Thyroid gland (tissue), 4 donors: ENCODE measurements around the gene TRIM27. TPM values are rescaled to one million over a fixed set of nuclear protein-coding genes. Genes with fewer than 3 reads are reported as not detected.

ENCODE experiments used
- DNase-seq, 2 donors: peaks; one replicate each; pipeline ENCODE4 v3.0.0-alpha.2; 2019
- H3K27ac ChIP-seq, 3 donors: fragments of 200-600 bp; sonication (generic); 1 replicate in 2 of 3; 2 replicates in 1 of 3; pipeline ENCODE4 v1.5.1; 2016 to 2019; ENCODE audit warnings: mild to moderate bottlenecking in 1 of 3, moderate library complexity in 1 of 3
- H3K27me3 ChIP-seq: fragments of 200-600 bp; sonication (generic); one replicate; pipeline ENCODE4 v1.5.1; 2019
- H3K36me3 ChIP-seq, 2 donors: fragments of 200-600 bp; sonication (generic); one replicate each; pipeline ENCODE4 v1.5.1; 2016 to 2019
- H3K4me1 ChIP-seq, 2 donors: fragments of 200-600 bp; sonication (generic); one replicate each; pipeline ENCODE4 v1.5.1; 2017 to 2019
- H3K4me3 ChIP-seq, 3 donors: fragments of 200-600 bp; sonication (generic); replicated peaks in 1 of 3; 1 replicate in 2 of 3; 2 replicates in 1 of 3; pipeline ENCODE4 v1.5.1; 2016; ENCODE audit warnings: mild to moderate bottlenecking in 1 of 3
- H3K9me3 ChIP-seq: fragments of 200-600 bp; sonication (generic); one replicate; pipeline ENCODE4 v1.5.1; 2017
- POLR2A ChIP-seq, 2 donors: fragments of 450-650 bp; IDR thresholded peaks; one replicate each; pipeline ENCODE4 v1.6.1; 2017; ENCODE audit warnings: antibody characterized with exemption in 2 of 2, mild to moderate bottlenecking in 2 of 2, moderate library complexity in 1 of 2
- WGBS, 2 donors: methylation state at CpG; one replicate each; pipeline ENCODE4 v1.1.5; 2017; 5-methylcytosine and 5-hydroxymethylcytosine counted together
- intact Hi-C: fragments of 100-400 bp; cut with DNase I; formaldehyde crosslinking; loops from one replicate; pipeline ENCODE4 v1.15.1; 2023
- total RNA-seq, 4 donors: library from RNA; depleted of rRNA; stranded (reverse); fragments of >200 nt; gene quantifications; one replicate each; pipeline ENCODE4 v1.2.3, GENCODE V29; 2016
- TF ChIP-seq, protein P1 (sequence below), 6 experiments: fragments of 200-600 bp in 3 of 6; fragments of 450-650 bp in 3 of 6; sonication (generic) in 3 of 6; IDR thresholded peaks; one replicate each; pipeline ENCODE4 v1.5.1; 2016 to 2019; ENCODE audit warnings: antibody characterized with exemption in 6 of 6, mild to moderate bottlenecking in 2 of 6, inconsistent platforms in 1 of 6, moderate library complexity in 1 of 6

TRIM27 gene
- total RNA-seq, 4 donors from 2014 or later, result 57.1 to 73.2 (median 66.7) TPM

DNA sequence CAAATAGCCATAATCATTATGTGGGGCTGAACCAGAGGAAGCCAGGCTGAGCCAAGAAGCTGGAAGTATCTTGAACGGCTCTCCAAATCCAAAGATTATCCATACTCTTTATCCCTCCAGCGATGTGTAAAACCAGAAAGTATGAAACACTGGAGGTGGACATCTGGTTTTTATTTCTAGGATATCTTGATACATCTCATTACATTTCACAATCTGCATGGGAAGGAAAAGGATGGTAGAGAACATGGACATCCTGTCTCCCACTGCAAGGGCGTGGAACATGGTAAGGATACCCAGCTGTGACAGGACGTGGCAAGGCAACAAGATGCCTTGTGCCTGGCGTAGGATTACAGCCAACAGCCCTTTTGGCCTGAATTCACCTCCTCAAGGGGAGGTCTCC, 20.1 kb downstream of the TRIM27 start:
- no peaks in the 10 kb centered on the region for H3K9me3 ChIP-seq
- H3K4me3 ChIP-seq, result no peak overlapping the region
- peaks cover 52 to 73% of the 10 kb centered on the region in 2 donors for H3K36me3 ChIP-seq
- 95 to 98% methylated on average over 5 of the region's 5 CpGs for WGBS, 2 donors
- H3K27ac ChIP-seq, result no peak overlapping the region
- no peaks in the 10 kb centered on the region for H3K4me1 ChIP-seq
- no peak for TF ChIP-seq POLR2A (IDR thresholded peaks at IDR 0.05)
- TF ChIP-seq, protein P1, sequence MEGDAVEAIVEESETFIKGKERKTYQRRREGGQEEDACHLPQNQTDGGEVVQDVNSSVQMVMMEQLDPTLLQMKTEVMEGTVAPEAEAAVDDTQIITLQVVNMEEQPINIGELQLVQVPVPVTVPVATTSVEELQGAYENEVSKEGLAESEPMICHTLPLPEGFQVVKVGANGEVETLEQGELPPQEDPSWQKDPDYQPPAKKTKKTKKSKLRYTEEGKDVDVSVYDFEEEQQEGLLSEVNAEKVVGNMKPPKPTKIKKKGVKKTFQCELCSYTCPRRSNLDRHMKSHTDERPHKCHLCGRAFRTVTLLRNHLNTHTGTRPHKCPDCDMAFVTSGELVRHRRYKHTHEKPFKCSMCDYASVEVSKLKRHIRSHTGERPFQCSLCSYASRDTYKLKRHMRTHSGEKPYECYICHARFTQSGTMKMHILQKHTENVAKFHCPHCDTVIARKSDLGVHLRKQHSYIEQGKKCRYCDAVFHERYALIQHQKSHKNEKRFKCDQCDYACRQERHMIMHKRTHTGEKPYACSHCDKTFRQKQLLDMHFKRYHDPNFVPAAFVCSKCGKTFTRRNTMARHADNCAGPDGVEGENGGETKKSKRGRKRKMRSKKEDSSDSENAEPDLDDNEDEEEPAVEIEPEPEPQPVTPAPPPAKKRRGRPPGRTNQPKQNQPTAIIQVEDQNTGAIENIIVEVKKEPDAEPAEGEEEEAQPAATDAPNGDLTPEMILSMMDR (IDR thresholded peaks at IDR 0.05), result no peak
- H3K27me3 ChIP-seq, result no peaks in the 10 kb centered on the region
- DNase-seq, result no peak
- intact Hi-C loops, result no loop called here

GRCh38 chr6:28901831-28902230, 22.0 kb downstream of the TRIM27 start:
- Histone ChIP-seq H3K4me1 (no peaks in the 10 kb centered on the region), H3K9me3 (no peaks in the 10 kb centered on the region), H3K27me3 (no peaks in the 10 kb centered on the region), H3K4me3 (no peak overlapping the region), H3K36me3 (peaks cover 39 to 54% of the 10 kb centered on the region in 2 donors), H3K27ac (no peak overlapping the region)
- intact Hi-C loops, result no loop called here
- DNase-seq, result no peak
- TF ChIP-seq, protein P1 (IDR thresholded peaks at IDR 0.05), result no peak
- no peak for TF ChIP-seq POLR2A (IDR thresholded peaks at IDR 0.05)

GRCh38 chr6:28900577-28901256, 23.1 kb downstream of the TRIM27 start:
- no peaks in the 10 kb centered on the region for H3K9me3 ChIP-seq
- H3K36me3 ChIP-seq, result peaks cover 37 to 46% of the 10 kb centered on the region in 2 donors
- intact Hi-C loops, result no loop called here
- no peak overlapping the region for H3K4me3 ChIP-seq
- H3K27ac ChIP-seq, result no peak overlapping the region
- no peak for DNase-seq
- no peaks in the 10 kb centered on the region for H3K4me1 ChIP-seq
- no peaks in the 10 kb centered on the region for H3K27me3 ChIP-seq
- 86 to 87% methylated on average over 5 of the region's 5 CpGs for WGBS, 2 donors
- TF ChIP-seq POLR2A (IDR thresholded peaks at IDR 0.05), result no peak
- TF ChIP-seq, protein P1 (IDR thresholded peaks at IDR 0.05), result no peak

DNA sequence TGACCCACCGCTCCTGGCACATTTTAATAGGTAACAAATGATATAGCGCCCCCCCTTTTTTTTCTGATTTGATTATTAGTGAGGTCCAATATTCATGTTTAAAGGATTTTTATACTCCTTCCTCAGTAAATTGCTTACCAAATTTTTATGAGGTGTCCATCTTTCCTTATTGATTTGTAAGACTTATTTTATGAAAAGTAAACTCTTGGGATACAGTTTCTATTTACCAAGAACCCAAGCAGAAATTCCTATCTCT, 25.1 kb downstream of the TRIM27 start:
- no peak overlapping the region for H3K4me3 ChIP-seq
- H3K27me3 ChIP-seq, result no peaks in the 10 kb centered on the region
- peaks cover 23 to 27% of the 10 kb centered on the region in 2 donors for H3K36me3 ChIP-seq
- H3K9me3 ChIP-seq, result no peaks in the 10 kb centered on the region
- intact Hi-C loops, result no loop called here
- no peaks in the 10 kb centered on the region for H3K4me1 ChIP-seq
- peak overlapping the region in 1 of 3 donors; percentile 97 for H3K27ac ChIP-seq
- TF ChIP-seq, protein P1 (IDR thresholded peaks at IDR 0.05), result no peak
- TF ChIP-seq POLR2A (IDR thresholded peaks at IDR 0.05), result no peak
- WGBS, 2 donors, result 85 to 87% methylated on average over 2 of the region's 2 CpGs
- DNase-seq, result no peak

DNA sequence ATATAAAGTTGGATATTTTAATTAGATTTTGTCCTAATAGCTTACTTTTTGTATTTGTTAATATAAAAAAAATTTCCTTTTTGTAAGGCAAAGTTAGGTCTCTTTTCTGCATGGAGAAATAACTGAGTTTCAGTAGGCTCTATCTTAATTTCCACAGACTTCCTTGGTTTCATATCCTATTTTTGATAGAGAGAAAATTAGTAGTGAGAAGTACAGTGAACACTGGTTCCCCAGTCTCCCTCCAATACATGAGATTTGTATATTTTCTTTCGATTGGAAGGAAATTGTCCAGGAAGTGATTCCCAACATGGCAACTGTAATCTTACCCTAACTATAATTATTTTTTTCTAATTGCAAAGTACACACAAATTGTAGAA, 26.4 kb downstream of the TRIM27 start:
- intact Hi-C loops, result no loop called here
- Histone ChIP-seq H3K4me3 (peak overlapping the region in 2 of 3 donors; percentile 28 to 41), H3K36me3 (peaks cover 11 to 14% of the 10 kb centered on the region in 2 donors), H3K27ac (peak overlapping the region; percentile 96 to 100 (median 97)), H3K4me1 (no peaks in the 10 kb centered on the region), H3K27me3 (no peaks in the 10 kb centered on the region), H3K9me3 (no peaks in the 10 kb centered on the region)
- DNase-seq, result no peak
- WGBS, 2 donors, result 12 to 25% methylated on average over 1 of the region's 1 CpG
- no peak for TF ChIP-seq POLR2A (IDR thresholded peaks at IDR 0.05)
- TF ChIP-seq, protein P1 (IDR thresholded peaks at IDR 0.05), result no peak
